OCI-LY1 (cell line): ENCODE data around the gene RASA3.

Experiments used
- H2AFZ ChIP-seq: fragments of 200-600 bp; sonication (generic), shearing (Covaris generic); 2 replicates; pipeline ENCODE4 v1.6.0; 2014; ENCODE audit warnings: antibody characterized with exemption, mild to moderate bottlenecking, low read length
- H3F3A ChIP-seq: fragments of 200-600 bp; sonication (generic), shearing (Covaris generic); 2 replicates; pipeline ENCODE4 v1.6.0; 2014; ENCODE audit warnings: mild to moderate bottlenecking, antibody characterized with exemption, low read length, moderate library complexity; ENCODE audit not compliant: insufficient read depth
- H3K27ac ChIP-seq: fragments of 200-600 bp; sonication (generic); 2 replicates; pipeline ENCODE4 v1.5.1; 2014; ENCODE audit warnings: low read length, mixed run types, mild to moderate bottlenecking, low read depth; ENCODE audit not compliant: poor library complexity, severe bottlenecking
- H3K27me3 ChIP-seq: fragments of 200-600 bp; sonication (generic); 2 replicates; pipeline ENCODE4 v1.6.0; 2014; ENCODE audit warnings: antibody characterized with exemption, mild to moderate bottlenecking, low read length, moderate library complexity; ENCODE audit not compliant: insufficient read depth
- H3K36me3 ChIP-seq: fragments of 200-600 bp; sonication (generic); 2 replicates; pipeline ENCODE4 v1.6.1; 2014; ENCODE audit warnings: mild to moderate bottlenecking, antibody characterized with exemption, low read length, moderate library complexity, mixed read lengths; ENCODE audit not compliant: insufficient read depth
- H3K4me1 ChIP-seq: fragments of 200-600 bp; sonication (generic); 2 replicates; pipeline ENCODE4 v1.5.1; 2014; ENCODE audit warnings: mild to moderate bottlenecking, low read length, moderate library complexity; ENCODE audit not compliant: insufficient read depth, severe bottlenecking
- H3K4me2 ChIP-seq: fragments of 200-600 bp; sonication (generic), shearing (Covaris generic); 2 replicates; pipeline ENCODE4 v1.6.1; 2014; ENCODE audit warnings: low read length
- H3K4me3 ChIP-seq: fragments of 200-600 bp; sonication (generic); 2 replicates; pipeline ENCODE4 v1.5.1; 2014; ENCODE audit warnings: low read length, low read depth, mild to moderate bottlenecking, mixed read lengths; ENCODE audit not compliant: poor library complexity, severe bottlenecking
- H3K79me2 ChIP-seq: fragments of 200-600 bp; shearing (Covaris generic); 2 replicates; pipeline ENCODE4 v1.6.1; 2016; ENCODE audit warnings: mixed run types, low read length, mixed read lengths; ENCODE audit not compliant: insufficient read depth
- H3K9ac ChIP-seq: fragments of 200-600 bp; sonication (generic), shearing (Covaris generic); 2 replicates; pipeline ENCODE4 v1.6.1; 2014; ENCODE audit warnings: mild to moderate bottlenecking, low read length, mixed read lengths
- H3K9me2 ChIP-seq: fragments of 200-600 bp; sonication (generic), shearing (Covaris generic); 2 replicates; pipeline ENCODE4 v1.6.1; 2014; ENCODE audit warnings: low read depth, mild to moderate bottlenecking, low read length, mixed read lengths
- H3K9me3 ChIP-seq: fragments of 200-600 bp; shearing (Covaris generic); 2 replicates; pipeline ENCODE4 v1.6.1; 2014; ENCODE audit warnings: low read length, mixed read lengths
- H4K20me1 ChIP-seq: fragments of 200-600 bp; sonication (generic), shearing (Covaris generic); 2 replicates; pipeline ENCODE4 v1.6.0; 2016; ENCODE audit warnings: mild to moderate bottlenecking, low read length; ENCODE audit not compliant: insufficient read depth
- EZH2 ChIP-seq: fragments of 200-600 bp; sonication (generic), shearing (Covaris generic); IDR thresholded peaks from 2 replicates; pipeline ENCODE4 v1.8.0; 2017; ENCODE audit warnings: borderline replicate concordance, mixed run types, mild to moderate bottlenecking, antibody characterized with exemption, low read length, moderate library complexity, mixed read lengths
- TF ChIP-seq, protein P1 (sequence below): fragments of 200-600 bp; sonication (generic), shearing (Covaris generic); IDR thresholded peaks from 2 replicates; pipeline ENCODE4 v1.5.1; 2017; ENCODE audit warnings: mild to moderate bottlenecking, antibody characterized with exemption, low read length, moderate library complexity, mixed read lengths

Gene RASA3

DNA sequence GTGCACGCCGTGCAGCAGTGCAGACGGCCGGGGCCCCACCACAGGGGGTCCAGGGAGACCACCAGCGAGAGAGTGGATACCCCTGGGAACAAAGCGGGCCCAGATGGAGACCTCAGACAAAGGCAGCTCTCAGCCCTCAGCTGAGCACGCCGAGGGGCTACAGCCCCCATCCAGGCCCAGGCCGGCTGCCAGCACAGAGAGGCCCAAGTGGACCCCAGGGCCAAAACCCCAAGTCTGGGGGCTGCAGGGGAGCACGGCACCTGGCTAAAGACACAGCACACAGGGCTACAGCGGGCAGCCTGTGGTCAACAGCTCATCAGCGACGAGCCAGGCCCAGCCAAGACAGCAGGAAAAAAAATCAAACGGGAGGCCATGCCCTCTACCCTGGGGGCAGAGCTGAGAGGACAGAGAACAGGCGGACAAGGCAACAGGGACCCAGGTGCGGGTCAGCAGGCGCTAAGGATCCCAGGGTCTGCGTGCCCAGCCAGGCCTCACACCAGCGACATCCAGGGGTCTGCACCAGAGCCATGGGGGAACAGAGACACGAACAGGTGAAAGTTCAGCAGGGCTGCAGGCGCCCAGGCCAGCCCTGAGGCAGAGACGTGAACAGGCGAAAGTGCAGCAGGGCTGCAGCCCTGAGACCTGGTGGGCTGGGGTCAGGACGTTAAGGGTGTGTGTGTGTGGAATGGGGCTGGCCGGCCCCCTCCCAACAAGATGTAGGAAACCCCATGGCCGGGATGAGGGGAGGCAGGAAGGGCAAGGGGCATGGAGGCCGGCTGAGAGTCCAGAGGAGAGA lies 34.3 kb downstream of the RASA3 start:
- H3K27me3 ChIP-seq, result no peaks in the 10 kb centered on the region
- TF ChIP-seq EZH2, result no peak
- H3K9me3 ChIP-seq, result peaks cover 5% of the 10 kb centered on the region; the same call in 1 of the 2 replicates
- no peak overlapping the region for H3K9ac ChIP-seq
- no peak overlapping the region for H3K27ac ChIP-seq
- no peak overlapping the region for H2AFZ ChIP-seq
- H3K4me2 ChIP-seq, result no peak overlapping the region
- H3K4me1 ChIP-seq, result peaks cover 27% of the 10 kb centered on the region
- H3K79me2 ChIP-seq, result no peaks in the 10 kb centered on the region
- no peaks in the 10 kb centered on the region for H3F3A ChIP-seq
- H3K9me2 ChIP-seq, result no peaks in the 10 kb centered on the region
- no peaks in the 10 kb centered on the region for H4K20me1 ChIP-seq
- H3K36me3 ChIP-seq, result no peaks in the 10 kb centered on the region
- H3K4me3 ChIP-seq, result no peak overlapping the region

DNA sequence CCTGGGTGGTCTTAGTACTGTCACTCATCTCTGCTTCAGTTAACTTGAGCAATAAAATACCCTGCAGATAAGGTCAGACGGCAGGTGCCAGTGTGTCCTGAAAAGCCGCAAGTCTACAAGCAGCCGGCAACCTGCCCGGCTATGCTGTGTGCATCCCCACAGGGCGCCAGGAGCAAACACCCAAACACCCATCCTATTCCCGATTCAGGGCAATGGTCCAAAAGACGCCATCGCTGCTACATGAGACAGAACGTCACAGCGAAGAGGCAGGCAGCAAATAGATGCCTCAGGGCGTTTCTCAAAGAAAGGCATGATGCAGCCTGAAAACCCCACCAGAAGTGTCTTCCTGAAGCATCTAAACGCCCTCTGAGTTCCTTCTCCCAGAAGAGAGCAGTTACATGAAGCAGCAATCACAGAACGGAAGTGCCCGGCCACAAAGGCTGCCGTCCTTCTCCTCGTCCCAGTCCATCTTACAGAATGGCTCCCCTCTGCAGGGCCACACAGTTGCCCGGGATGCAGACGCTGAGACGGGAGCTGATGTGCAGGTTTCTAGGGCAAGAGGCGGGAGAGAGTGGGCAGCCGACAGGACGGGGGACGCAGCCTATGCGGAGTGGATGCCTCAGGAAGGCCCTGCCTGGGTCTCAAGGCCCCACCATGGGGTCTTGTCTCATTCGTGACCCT lies 35.1 kb downstream of the RASA3 start:
- TF ChIP-seq, protein P1, sequence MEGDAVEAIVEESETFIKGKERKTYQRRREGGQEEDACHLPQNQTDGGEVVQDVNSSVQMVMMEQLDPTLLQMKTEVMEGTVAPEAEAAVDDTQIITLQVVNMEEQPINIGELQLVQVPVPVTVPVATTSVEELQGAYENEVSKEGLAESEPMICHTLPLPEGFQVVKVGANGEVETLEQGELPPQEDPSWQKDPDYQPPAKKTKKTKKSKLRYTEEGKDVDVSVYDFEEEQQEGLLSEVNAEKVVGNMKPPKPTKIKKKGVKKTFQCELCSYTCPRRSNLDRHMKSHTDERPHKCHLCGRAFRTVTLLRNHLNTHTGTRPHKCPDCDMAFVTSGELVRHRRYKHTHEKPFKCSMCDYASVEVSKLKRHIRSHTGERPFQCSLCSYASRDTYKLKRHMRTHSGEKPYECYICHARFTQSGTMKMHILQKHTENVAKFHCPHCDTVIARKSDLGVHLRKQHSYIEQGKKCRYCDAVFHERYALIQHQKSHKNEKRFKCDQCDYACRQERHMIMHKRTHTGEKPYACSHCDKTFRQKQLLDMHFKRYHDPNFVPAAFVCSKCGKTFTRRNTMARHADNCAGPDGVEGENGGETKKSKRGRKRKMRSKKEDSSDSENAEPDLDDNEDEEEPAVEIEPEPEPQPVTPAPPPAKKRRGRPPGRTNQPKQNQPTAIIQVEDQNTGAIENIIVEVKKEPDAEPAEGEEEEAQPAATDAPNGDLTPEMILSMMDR, result no peak
- no peak for TF ChIP-seq EZH2
- H3F3A ChIP-seq, result no peaks in the 10 kb centered on the region
- no peaks in the 10 kb centered on the region for H4K20me1 ChIP-seq
- H3K4me2 ChIP-seq, result no peak overlapping the region
- peaks cover 21% of the 10 kb centered on the region for H3K4me1 ChIP-seq
- no peaks in the 10 kb centered on the region for H3K36me3 ChIP-seq
- H3K27ac ChIP-seq, result no peak overlapping the region
- no peak overlapping the region for H3K4me3 ChIP-seq
- no peak overlapping the region for H2AFZ ChIP-seq
- no peaks in the 10 kb centered on the region for H3K9me2 ChIP-seq
- no peak overlapping the region for H3K9ac ChIP-seq
- H3K79me2 ChIP-seq, result no peaks in the 10 kb centered on the region
- no peaks in the 10 kb centered on the region for H3K27me3 ChIP-seq
- peaks cover 6% of the 10 kb centered on the region; the same call in 1 of the 2 replicates for H3K9me3 ChIP-seq

DNA sequence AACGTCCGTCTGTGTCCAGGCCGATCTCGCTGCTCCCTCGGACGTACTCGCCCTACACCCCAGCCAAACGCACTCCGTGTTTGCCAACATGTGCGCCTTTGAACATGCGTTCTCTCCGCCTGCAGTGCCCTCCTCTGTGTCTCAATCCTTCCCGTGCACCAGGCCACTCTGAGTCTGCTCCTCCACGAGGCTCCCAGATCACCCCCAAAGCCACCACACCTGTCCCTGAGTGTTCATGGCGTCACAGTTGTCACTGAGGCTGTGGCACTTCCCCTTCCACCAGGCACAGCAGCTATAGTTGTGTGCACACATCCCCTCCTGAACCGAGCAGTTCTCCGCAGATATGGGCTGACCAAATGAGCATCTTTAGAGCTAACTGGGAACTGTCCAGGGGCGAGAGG lies 35.6 kb downstream of the RASA3 start:
- Histone ChIP-seq H3K36me3 (no peaks in the 10 kb centered on the region; the same call in 1 of the 2 replicates), H3K79me2 (no peaks in the 10 kb centered on the region), H4K20me1 (no peaks in the 10 kb centered on the region), H3K9me2 (no peaks in the 10 kb centered on the region), H3K4me2 (no peak overlapping the region), H3F3A (no peaks in the 10 kb centered on the region), H3K27ac (no peak overlapping the region), H3K9me3 (peaks cover 6% of the 10 kb centered on the region; the same call in 1 of the 2 replicates), H3K9ac (no peak overlapping the region), H3K27me3 (no peaks in the 10 kb centered on the region; the same call in 1 of the 2 replicates), H2AFZ (no peak overlapping the region), H3K4me3 (no peak overlapping the region), H3K4me1 (peaks cover 19% of the 10 kb centered on the region)
- TF ChIP-seq, protein P1, result no peak
- TF ChIP-seq EZH2, result no peak
